Measurements from ENCODE around the gene CLCNKA. TPM values are rescaled to one million over a fixed set of nuclear protein-coding genes. Genes with fewer than 3 reads are reported as not detected.
"Not testable (repeated sequence)": the region's sequence is repeated elsewhere in the genome, so short reads cannot be mapped to it uniquely, and the experiment has no call there.

CLCNKA gene
- polyA plus RNA-seq, 3 donors: 13.0 to 21.6 (median 18.1) TPM

GRCh38 chr1:16041200-16041599 lies 19.4 kb downstream of the CLCNKA start:
- no peak for DNase-seq

GRCh38 chr1:16042096-16042495 lies 20.3 kb downstream of the CLCNKA start:
- no peak for DNase-seq

- DNase-seq: not testable (repeated sequence)
These were observed 20.8 kb downstream of the CLCNKA start for GRCh38 chr1:16042654-16043053.

- DNase-seq: no peak
These were observed 21.7 kb downstream of the CLCNKA start, which contains the start of gene CLCNKB for GRCh38 chr1:16043521-16043920. TSS of gene CLCNKB (plus strand) at chr1:16043782. CDS start at chr1:16044493, 711 bp downstream.

- no peak for DNase-seq
These were observed 22.1 kb downstream of the CLCNKA start for GRCh38 chr1:16043950-16044349.

GRCh38 chr1:16046842-16047241 lies 25.0 kb downstream of the CLCNKA start:
- no peak for DNase-seq

- no peak for DNase-seq
These were observed 26.1 kb downstream of the CLCNKA start for GRCh38 chr1:16047791-16048475.

- DNase-seq: peak; percentile 71
These were observed 26.8 kb downstream of the CLCNKA start for GRCh38 chr1:16048573-16049189.

- no peak for DNase-seq
These were observed 28.5 kb downstream of the CLCNKA start for GRCh38 chr1:16050328-16050727.

- no peak for DNase-seq
These were observed 29.2 kb downstream of the CLCNKA start for GRCh38 chr1:16051039-16051438.

GRCh38 chr1:16051949-16052348 lies 30.1 kb downstream of the CLCNKA start:
- DNase-seq: not testable (repeated sequence)

GRCh38 chr1:16053781-16054502 lies 32.1 kb downstream of the CLCNKA start:
- DNase-seq: no peak

GRCh38 chr1:16054598-16055540 lies 33.0 kb downstream of the CLCNKA start:
- no peak for DNase-seq

GRCh38 chr1:16055613-16056520 lies 34.0 kb downstream of the CLCNKA start:
- peak; percentile 87 for DNase-seq

GRCh38 chr1:16056521-16056912 lies 34.7 kb downstream of the CLCNKA start:
- DNase-seq: not testable (repeated sequence)

GRCh38 chr1:16057314-16057915 lies 35.6 kb downstream of the CLCNKA start:
- not testable (repeated sequence) for DNase-seq

GRCh38 chr1:16058394-16059120 lies 36.7 kb downstream of the CLCNKA start:
- DNase-seq: not testable (repeated sequence)

GRCh38 chr1:16061266-16061665 lies 39.4 kb downstream of the CLCNKA start:
- DNase-seq: no peak

GRCh38 chr1:16061989-16062686 lies 40.3 kb downstream of the CLCNKA start:
- DNase-seq: not testable (repeated sequence)
